Measurements from ENCODE around the gene DNAH2. TPM values are rescaled to one million over a fixed set of nuclear protein-coding genes. Genes with fewer than 3 reads are reported as not detected.

The DNAH2 gene
- total RNA-seq, 1 donor: under 0.01 TPM

DNA sequence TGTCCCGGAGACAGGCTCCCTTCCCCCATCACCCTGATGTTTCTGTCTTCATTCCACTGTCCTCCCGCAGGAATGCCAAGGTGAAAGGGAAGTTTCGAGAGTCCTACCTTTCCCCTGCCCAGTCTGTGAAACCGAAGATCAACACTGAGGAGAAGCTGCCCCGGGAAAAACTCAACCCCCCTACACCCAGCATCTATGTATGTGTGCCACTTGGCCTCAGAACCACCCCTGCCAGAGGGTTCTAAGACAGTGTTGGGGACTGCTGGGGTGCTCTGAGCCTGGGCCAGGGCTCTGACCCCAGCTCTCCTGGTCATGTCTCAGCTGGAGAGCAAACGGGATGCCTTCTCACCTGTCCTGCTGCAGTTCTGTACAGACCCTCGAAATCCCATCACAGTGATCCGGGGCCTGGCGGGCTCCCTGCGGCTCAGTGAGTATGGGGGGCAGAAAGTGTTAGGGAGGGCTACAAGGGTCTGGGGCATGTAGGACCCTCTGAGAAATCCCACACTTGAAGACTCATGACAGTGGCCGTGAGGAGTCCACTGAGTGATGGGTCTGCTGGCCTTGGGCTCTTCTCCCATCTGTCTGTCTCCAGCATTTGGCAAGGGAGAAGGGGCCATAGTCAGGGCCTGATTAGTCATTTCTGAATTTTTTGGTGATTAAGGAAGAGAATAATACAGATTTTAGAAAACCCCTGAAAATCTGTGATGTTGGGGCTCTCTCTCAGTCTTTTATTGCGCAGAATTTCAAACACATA lies 132.4 kb downstream of the DNAH2 start:
- Histone ChIP-seq H4K20me1 (ENCODE audit: insufficient read depth, low read length) (peaks cover 36% of the 10 kb centered on the region), H3K36me3 (ENCODE audit: insufficient read depth, low read length) (peaks cover 46% of the 10 kb centered on the region), H3K4me2 (ENCODE audit: insufficient read depth, low read length) (no peak overlapping the region), H3K27ac (ENCODE audit: low read depth, low read length) (no peak overlapping the region), H2AFZ (ENCODE audit: low read length) (no peak overlapping the region), H3K79me2 (ENCODE audit: insufficient read depth, low read length) (peaks cover 26% of the 10 kb centered on the region), H3K4me3 (ENCODE audit: insufficient read depth, low read length) (no peak overlapping the region), H3K27me3 (ENCODE audit: insufficient read depth, low read length) (no peaks in the 10 kb centered on the region), H3K4me1 (ENCODE audit: insufficient read depth, low read length) (peaks cover 8% of the 10 kb centered on the region), H3K9me3 (ENCODE audit: low read depth, low read length) (no peaks in the 10 kb centered on the region)
- DNase-seq (ENCODE audit: insufficient read length, low spot score, missing footprints): no peak
- TF ChIP-seq, protein P1, sequence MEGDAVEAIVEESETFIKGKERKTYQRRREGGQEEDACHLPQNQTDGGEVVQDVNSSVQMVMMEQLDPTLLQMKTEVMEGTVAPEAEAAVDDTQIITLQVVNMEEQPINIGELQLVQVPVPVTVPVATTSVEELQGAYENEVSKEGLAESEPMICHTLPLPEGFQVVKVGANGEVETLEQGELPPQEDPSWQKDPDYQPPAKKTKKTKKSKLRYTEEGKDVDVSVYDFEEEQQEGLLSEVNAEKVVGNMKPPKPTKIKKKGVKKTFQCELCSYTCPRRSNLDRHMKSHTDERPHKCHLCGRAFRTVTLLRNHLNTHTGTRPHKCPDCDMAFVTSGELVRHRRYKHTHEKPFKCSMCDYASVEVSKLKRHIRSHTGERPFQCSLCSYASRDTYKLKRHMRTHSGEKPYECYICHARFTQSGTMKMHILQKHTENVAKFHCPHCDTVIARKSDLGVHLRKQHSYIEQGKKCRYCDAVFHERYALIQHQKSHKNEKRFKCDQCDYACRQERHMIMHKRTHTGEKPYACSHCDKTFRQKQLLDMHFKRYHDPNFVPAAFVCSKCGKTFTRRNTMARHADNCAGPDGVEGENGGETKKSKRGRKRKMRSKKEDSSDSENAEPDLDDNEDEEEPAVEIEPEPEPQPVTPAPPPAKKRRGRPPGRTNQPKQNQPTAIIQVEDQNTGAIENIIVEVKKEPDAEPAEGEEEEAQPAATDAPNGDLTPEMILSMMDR (IDR thresholded peaks at IDR 0.05; ENCODE audit: extremely low read depth, low read depth, low read length): no peak

DNA sequence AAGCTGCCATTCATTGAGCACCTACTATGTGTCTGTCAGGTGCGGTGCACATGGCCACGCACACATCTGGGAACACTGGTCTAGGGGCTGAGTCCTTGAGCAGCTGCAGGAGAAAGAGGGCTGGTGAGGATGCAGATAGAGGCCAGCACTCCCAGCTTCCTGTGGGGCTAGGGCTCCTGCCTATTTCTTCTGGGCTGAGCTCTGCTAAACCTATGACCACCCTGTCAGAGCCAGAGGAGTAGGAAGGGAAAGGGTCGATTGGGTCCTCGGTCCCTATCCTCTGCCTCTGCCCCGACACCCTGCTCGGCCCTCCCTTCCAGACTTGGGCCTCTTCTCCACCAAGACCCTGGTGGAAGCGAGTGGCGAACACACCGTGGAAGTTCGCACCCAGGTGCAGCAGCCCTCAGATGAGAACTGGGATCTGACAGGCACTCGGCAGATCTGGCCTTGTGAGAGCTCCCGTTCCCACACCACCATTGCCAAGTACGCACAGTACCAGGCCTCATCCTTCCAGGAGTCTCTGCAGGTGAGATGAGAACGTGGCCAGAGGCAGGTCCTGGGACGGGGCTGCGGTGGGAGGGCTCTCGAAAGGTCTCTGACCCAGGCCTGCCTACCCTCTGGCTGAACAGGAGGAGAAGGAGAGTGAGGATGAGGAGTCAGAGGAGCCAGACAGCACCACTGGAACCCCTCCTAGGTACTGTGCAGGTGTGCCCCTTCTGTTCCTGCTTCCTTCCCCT lies 133.3 kb downstream of the DNAH2 start:
- TF ChIP-seq, protein P1 (IDR thresholded peaks at IDR 0.05; ENCODE audit: extremely low read depth, low read depth, low read length): no peak
- Histone ChIP-seq H4K20me1 (ENCODE audit: insufficient read depth, low read length) (peaks cover 27% of the 10 kb centered on the region), H3K9me3 (ENCODE audit: low read depth, low read length) (no peaks in the 10 kb centered on the region), H3K4me3 (ENCODE audit: insufficient read depth, low read length) (no peak overlapping the region), H3K79me2 (ENCODE audit: insufficient read depth, low read length) (peaks cover 18% of the 10 kb centered on the region), H3K36me3 (ENCODE audit: insufficient read depth, low read length) (peaks cover 46% of the 10 kb centered on the region), H3K27me3 (ENCODE audit: insufficient read depth, low read length) (no peaks in the 10 kb centered on the region), H2AFZ (ENCODE audit: low read length) (no peak overlapping the region), H3K4me2 (ENCODE audit: insufficient read depth, low read length) (no peak overlapping the region), H3K27ac (ENCODE audit: low read depth, low read length) (no peak overlapping the region), H3K4me1 (ENCODE audit: insufficient read depth, low read length) (peaks cover 9% of the 10 kb centered on the region)
- DNase-seq (ENCODE audit: insufficient read length, low spot score, missing footprints): no peak

DNA sequence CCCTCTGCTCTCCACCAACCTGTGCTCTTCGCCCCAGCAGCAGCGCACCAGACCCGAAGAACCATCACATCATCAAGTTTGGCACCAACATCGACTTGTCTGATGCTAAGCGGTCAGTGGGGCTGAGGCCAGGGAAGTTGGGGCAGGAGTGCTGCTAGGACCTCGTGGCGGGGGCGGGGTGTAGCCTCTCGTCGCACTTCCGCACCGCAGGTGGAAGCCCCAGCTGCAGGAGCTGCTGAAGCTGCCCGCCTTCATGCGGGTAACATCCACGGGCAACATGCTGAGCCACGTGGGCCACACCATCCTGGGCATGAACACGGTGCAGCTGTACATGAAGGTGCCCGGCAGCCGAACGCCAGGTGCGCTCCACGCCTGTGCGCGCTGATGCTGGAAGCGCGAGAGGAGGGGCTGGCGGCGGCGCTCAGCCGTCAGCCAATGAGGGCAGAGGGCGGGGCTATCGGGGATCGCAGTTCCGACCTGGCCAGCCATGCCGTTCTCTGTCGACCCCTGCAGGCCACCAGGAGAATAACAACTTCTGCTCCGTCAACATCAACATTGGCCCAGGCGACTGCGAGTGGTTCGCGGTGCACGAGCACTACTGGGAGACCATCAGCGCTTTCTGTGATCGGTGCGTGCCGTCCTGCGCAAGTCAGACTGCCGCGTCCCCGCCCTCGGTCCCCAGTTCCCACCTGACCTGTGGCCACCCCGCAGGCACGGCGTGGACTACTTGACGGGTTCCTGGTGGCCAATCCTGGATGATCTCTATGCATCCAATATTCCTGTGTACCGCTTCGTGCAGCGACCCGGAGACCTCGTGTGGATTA lies 134.1 kb downstream of the DNAH2 start:
- Histone ChIP-seq H3K4me2 (ENCODE audit: insufficient read depth, low read length) (peak overlapping the region; percentile 33), H3K27ac (ENCODE audit: low read depth, low read length) (no peak overlapping the region), H3K27me3 (ENCODE audit: insufficient read depth, low read length) (no peaks in the 10 kb centered on the region), H2AFZ (ENCODE audit: low read length) (peak overlapping the region; percentile 33), H3K4me3 (ENCODE audit: insufficient read depth, low read length) (no peak overlapping the region), H3K79me2 (ENCODE audit: insufficient read depth, low read length) (peaks cover 11% of the 10 kb centered on the region), H3K36me3 (ENCODE audit: insufficient read depth, low read length) (peaks cover 46% of the 10 kb centered on the region), H3K4me1 (ENCODE audit: insufficient read depth, low read length) (peaks cover 17% of the 10 kb centered on the region), H3K9me3 (ENCODE audit: low read depth, low read length) (no peaks in the 10 kb centered on the region), H4K20me1 (ENCODE audit: insufficient read depth, low read length) (peaks cover 31% of the 10 kb centered on the region)
- DNase-seq (ENCODE audit: insufficient read length, low spot score, missing footprints): peak; percentile 99
- TF ChIP-seq, protein P1 (IDR thresholded peaks at IDR 0.05; ENCODE audit: extremely low read depth, low read depth, low read length): peak; percentile 86

Measured in osteoblast (primary cell).